Retina (tissue), 1 donor: ENCODE measurements around the gene NFIC.

ENCODE experiments used
- DNase-seq: peaks from one replicate; pipeline ENCODE4 v3.0.0-alpha.2; 2016

The NFIC gene

GRCh38 chr19:3513229-3514140 is 147.1 kb downstream of the NFIC start:
- no peak for DNase-seq

- DNase-seq = no peak
Measured at GRCh38 chr19:3514930-3515329, 148.5 kb downstream of the NFIC start.

- DNase-seq = no peak
Measured at GRCh38 chr19:3515891-3516422, 149.6 kb downstream of the NFIC start.

DNA sequence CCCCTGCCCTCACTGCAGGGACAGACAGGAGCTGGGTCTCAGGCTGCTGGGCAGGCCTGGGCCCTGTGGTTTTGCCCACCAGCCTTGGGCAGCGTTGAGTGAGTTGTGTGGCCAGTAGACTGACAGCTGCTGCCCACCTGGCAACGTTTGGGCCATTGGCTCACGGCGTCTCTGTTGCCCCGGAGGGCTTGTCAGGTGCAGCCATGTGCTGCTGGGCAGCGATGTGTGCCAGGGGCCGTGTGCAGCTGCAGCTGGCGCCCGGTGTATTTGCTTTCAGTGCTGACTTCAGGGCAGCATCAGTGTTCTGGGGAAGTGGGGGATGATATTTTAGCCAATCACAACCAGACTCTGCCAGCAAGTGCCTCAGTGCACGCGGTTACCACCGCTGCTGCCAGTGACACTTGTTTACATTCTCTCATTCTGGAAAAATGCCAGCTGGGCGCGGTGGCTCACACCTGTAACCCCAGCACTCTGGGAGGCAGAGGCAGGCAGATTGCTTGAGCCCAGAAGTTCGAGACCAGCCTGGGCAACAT is 150.4 kb downstream of the NFIC start:
- DNase-seq = no peak

DNA sequence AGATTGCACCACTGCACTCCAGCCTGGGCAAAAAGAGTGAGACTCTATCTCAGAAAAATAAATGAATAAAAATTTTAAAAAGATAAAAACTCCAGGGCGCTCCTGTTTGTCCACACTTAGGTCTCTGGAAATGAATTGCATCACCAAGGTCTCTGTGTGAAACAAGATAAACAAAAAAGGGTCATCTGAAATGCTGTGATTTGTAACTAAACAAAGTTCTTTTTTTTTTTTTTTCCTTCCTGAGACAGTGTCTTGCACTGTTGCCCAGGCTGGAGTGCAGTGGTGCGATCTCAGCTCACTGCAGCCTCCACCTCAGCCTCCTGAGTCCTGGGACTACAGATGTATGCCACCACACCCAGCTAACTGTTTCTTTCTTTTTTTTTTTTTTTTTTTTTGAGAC is 151.3 kb downstream of the NFIC start:
- no peak for DNase-seq

DNA sequence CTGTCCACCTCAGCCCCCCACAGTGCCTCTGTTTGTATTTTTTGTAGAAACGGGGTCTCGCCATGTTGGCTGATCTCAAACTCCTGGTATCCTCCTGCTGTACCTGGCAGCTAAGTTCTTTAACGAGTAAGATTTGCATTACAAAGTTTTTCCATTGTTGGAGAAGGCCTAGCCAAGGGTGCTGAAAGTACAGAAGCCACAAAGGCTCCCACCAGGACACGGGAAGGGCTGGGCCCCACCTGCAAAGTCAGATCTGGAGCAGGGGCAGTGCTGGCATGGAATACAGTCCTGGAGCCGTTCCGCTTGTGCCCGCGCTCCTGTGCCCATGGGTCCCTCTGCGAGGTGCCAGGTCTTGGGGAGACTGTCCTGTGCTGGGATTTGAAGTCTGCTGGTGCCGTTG is 151.9 kb downstream of the NFIC start:
- no peak for DNase-seq

DNA sequence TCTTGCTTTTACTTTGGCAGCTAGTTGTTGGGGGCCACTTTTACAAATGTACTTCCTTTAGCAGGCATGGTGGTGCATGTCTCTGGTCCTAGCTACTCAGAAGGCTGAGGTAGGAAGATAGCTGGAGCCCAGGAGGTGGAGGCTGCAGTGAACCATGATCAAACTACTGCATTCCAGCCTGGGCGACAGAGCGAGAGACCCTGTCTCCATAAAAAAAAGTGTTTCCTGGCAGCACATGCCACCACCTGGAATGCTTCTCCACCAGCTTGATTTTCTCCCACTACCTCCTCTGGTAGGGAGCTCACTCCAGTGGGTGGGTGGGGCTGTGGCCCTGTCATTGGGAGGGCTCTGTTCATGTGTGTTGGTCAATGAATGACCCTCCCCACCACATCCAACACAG is 152.3 kb downstream of the NFIC start:
- no peak for DNase-seq
